Stimulated activated CD4-positive, alpha-beta T cell treated with anti-CD3 and anti-CD28 coated beads, Interleukin-2, amount 100 ng/mL, for 4 hours (primary cell): ENCODE measurements around the gene LBR.

Experiments used
- DNase-seq: peaks from one replicate; pipeline ENCODE4 v3.0.0-alpha.2; 2020; ENCODE audit warnings: low read depth

Gene LBR

GRCh38 chr1:225373155-225373554 is 54.7 kb downstream of the LBR start:
- DNase-seq, result no peak

GRCh38 chr1:225371366-225372010 is 56.4 kb downstream of the LBR start:
- no peak for DNase-seq

- DNase-seq, result no peak
Observed at GRCh38 chr1:225368036-225368552, 59.7 kb downstream of the LBR start.

- DNase-seq, result no peak
Observed at GRCh38 chr1:225366552-225366951, 61.3 kb downstream of the LBR start.

GRCh38 chr1:225366018-225366417 is 61.8 kb downstream of the LBR start:
- DNase-seq, result no peak

GRCh38 chr1:225364439-225364838 is 63.4 kb downstream of the LBR start:
- DNase-seq, result no peak

- DNase-seq, result no peak
Observed at GRCh38 chr1:225362805-225363204, 65.0 kb downstream of the LBR start.

- no peak for DNase-seq
Observed at GRCh38 chr1:225361176-225361575, 66.7 kb downstream of the LBR start.

- DNase-seq, result no peak
Observed at GRCh38 chr1:225360119-225360518, 67.7 kb downstream of the LBR start.

GRCh38 chr1:225355863-225356262 is 72.0 kb downstream of the LBR start:
- no peak for DNase-seq

GRCh38 chr1:225354906-225355305 is 72.9 kb downstream of the LBR start:
- DNase-seq, result no peak
